Immature natural killer cell (primary cell): ENCODE results near the gene FAM222A. TPM values are rescaled to one million over a fixed set of nuclear protein-coding genes. Genes with fewer than 3 reads are reported as not detected.
"Not testable (repeated sequence)": the region's sequence is repeated elsewhere in the genome, so short reads cannot be mapped to it uniquely, and the experiment has no call there.

Source experiments
- DNase-seq, 3 donors: peaks; one replicate each; pipeline ENCODE4 v3.0.0; 2022; ENCODE audit warnings: mixed read lengths in 1 of 3
- H3K27ac Mint-ChIP-seq, 6 donors: one replicate each; pipeline ENCODE4 v1.8.0; 2020; ENCODE audit warnings: mixed read lengths in 6 of 6, mild to moderate bottlenecking in 5 of 6, inconsistent platforms in 4 of 6, moderate library complexity in 3 of 6
- H3K27me3 Mint-ChIP-seq, 3 donors: one replicate each; pipeline ENCODE4 v1.8.0; 2020 to 2021; ENCODE audit warnings: low read depth in 3 of 3, mild to moderate bottlenecking in 3 of 3, mixed read lengths in 3 of 3, moderate library complexity in 3 of 3, inconsistent platforms in 1 of 3
- H3K36me3 Mint-ChIP-seq, 3 donors: one replicate each; pipeline ENCODE4 v1.8.0; 2020; ENCODE audit warnings: mixed read lengths in 3 of 3, inconsistent platforms in 2 of 3, mild to moderate bottlenecking in 2 of 3
- H3K4me1 Mint-ChIP-seq, 2 donors: one replicate each; pipeline ENCODE4 v1.8.0; 2020; ENCODE audit warnings: inconsistent platforms in 2 of 2, mild to moderate bottlenecking in 2 of 2, mixed read lengths in 2 of 2, moderate library complexity in 1 of 2
- H3K4me3 Mint-ChIP-seq, 5 donors: one replicate each; pipeline ENCODE4 v1.8.0; 2020; ENCODE audit warnings: mild to moderate bottlenecking in 5 of 5, mixed read lengths in 5 of 5, inconsistent platforms in 3 of 5, moderate library complexity in 3 of 5
- H3K9me3 Mint-ChIP-seq, 6 donors: one replicate each; pipeline ENCODE4 v1.8.0; 2020; ENCODE audit warnings: mild to moderate bottlenecking in 6 of 6, mixed read lengths in 6 of 6, inconsistent platforms in 4 of 6, moderate library complexity in 3 of 6
- polyA plus RNA-seq, 3 donors: library from polyadenylated mRNA; unstranded; fragments of 300-500 nt; fragmentation: Illumina TruSeq; gene quantifications; one replicate each; pipeline ENCODE4 v1.2.3, GENCODE V29; 2021

FAM222A gene
- polyA plus RNA-seq, 3 donors from 2014 or later, result 0.20 to 0.49 TPM; not detected in 1

DNA sequence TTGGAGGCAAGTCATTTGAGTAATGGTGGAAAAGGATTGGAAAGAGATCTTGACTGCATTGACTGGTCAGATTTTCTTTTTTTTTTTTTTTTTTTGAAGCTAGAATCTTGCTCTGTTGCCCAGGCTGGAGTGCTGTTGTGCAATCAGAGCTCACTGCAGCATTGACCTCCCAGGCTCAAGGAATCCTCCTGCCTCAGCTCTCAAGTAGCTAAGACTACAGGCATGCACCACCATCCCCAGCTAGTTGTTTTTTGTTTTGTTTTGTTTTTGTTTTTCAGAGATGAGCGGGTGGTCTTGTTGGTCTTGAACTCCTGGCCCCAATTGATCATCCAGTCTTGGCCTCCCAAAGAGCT lies 30.9 kb upstream of the FAM222A start:
- no peaks in the 10 kb centered on the region for H3K4me1 Mint-ChIP-seq
- H3K9me3 Mint-ChIP-seq, result peaks cover 0 to 3% (median 0%) of the 10 kb centered on the region in 6 donors
- H3K4me3 Mint-ChIP-seq, result no peak overlapping the region
- peaks cover 0 to 4% (median 1%) of the 10 kb centered on the region in 3 donors for H3K27me3 Mint-ChIP-seq
- H3K36me3 Mint-ChIP-seq, result no peaks in the 10 kb centered on the region
- H3K27ac Mint-ChIP-seq, result no peak overlapping the region
- no peak for DNase-seq

DNA sequence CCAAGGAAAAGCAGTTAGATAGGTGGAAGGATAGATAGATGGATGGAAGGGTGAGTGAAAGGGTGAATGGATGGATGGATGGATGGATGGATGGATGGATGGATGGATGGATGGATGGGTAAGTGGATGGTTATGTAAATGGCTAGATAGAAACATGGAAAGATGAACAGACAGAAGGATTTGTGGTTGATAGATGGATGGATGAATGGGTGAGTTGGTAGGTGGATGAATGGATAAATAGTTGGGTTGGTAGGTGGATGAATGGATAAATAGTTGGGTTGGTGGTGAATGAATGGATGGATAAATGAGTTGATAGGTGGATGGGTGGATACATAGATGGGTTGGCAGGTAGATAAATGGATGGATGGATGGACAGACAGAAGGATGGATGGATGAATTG lies 30.3 kb upstream of the FAM222A start:
- Mint-ChIP-seq H3K4me3 (no peak overlapping the region), H3K36me3 (no peaks in the 10 kb centered on the region), H3K27me3 (peaks cover 0 to 4% (median 1%) of the 10 kb centered on the region in 3 donors), H3K9me3 (peaks cover 0 to 3% (median 0%) of the 10 kb centered on the region in 6 donors), H3K27ac (no peak overlapping the region), H3K4me1 (no peaks in the 10 kb centered on the region)
- DNase-seq, result no peak

DNA sequence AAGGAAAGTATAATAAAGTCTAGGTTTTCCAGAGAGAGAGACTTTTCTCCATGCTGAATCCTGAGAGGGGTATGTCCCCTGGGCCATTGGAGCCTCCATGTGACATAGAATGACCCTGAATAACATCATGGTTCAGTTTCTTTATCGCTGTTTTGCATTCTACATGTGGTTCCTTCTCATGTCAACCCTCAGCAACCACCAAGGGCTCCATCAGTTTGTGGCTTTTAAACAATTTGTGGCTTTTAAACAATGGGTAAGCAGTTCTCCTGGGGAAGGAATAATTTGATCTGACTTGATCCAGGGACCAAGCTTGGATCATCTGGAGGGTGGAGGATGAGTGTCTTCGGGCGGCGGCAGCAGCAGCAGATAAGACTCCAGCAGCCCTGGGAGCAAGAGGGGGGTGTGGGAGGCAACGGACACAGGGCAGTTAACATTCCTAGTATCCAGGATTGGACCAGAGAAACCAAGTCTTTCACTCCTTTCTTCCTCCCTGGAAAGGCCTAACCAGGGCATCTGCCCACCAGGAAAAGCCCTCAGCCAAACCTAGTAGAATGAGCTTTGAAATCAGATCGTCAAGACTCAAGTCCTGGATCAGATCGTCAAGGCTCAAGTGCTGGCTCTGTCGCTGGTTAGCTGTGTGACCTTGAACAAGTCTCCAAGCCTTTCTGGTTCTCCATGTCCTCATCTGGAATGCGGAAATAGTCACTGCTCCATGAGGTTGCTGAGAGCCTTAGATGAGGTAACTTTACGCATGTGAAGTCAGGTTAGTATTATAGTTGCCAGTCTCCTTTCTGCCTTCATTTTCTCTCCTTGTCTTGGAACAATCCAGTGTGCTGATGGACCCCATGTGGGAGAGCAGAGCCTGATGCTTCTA lies 27.8 kb upstream of the FAM222A start:
- H3K4me3 Mint-ChIP-seq, result no peak overlapping the region
- peaks cover 0 to 3% (median 0%) of the 10 kb centered on the region in 6 donors for H3K9me3 Mint-ChIP-seq
- H3K4me1 Mint-ChIP-seq, result no peaks in the 10 kb centered on the region
- no peak overlapping the region for H3K27ac Mint-ChIP-seq
- peaks cover 0 to 4% (median 0%) of the 10 kb centered on the region in 3 donors for H3K27me3 Mint-ChIP-seq
- H3K36me3 Mint-ChIP-seq, result no peaks in the 10 kb centered on the region
- DNase-seq, result no peak

GRCh38 chr12:109686523-109686922 lies 27.1 kb upstream of the FAM222A start:
- H3K4me1 Mint-ChIP-seq, result no peaks in the 10 kb centered on the region
- no peaks in the 10 kb centered on the region for H3K36me3 Mint-ChIP-seq
- peaks cover 0 to 3% (median 0%) of the 10 kb centered on the region in 6 donors for H3K9me3 Mint-ChIP-seq
- no peak overlapping the region for H3K4me3 Mint-ChIP-seq
- no peak for DNase-seq
- peaks cover 0 to 4% (median 2%) of the 10 kb centered on the region in 3 donors for H3K27me3 Mint-ChIP-seq
- no peak overlapping the region for H3K27ac Mint-ChIP-seq

DNA sequence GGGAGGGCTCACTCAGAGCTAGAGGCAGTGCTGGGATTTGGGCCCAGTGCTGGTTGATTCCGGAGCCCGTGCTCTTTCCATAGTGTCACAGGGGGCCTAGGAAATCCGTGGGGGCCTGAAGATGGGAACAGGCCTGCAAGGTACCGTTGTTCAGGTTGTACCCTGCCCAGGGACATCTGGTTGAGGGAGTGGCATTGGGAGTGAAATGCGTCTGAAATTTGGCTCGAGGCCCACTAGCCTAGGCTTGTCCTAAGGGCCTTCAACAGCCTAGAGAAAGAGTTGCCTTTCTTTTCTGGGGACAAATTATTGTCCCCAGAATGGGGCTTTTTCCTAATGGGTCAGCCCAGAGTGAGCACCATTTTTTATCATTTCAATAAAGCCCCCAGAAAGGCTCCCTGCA lies 26.4 kb upstream of the FAM222A start:
- H3K27me3 Mint-ChIP-seq, result peaks cover 0 to 6% (median 2%) of the 10 kb centered on the region in 3 donors
- no peak overlapping the region for H3K4me3 Mint-ChIP-seq
- H3K9me3 Mint-ChIP-seq, result peaks cover 0 to 3% (median 0%) of the 10 kb centered on the region in 6 donors
- no peaks in the 10 kb centered on the region for H3K4me1 Mint-ChIP-seq
- DNase-seq, result no peak
- no peak overlapping the region for H3K27ac Mint-ChIP-seq
- no peaks in the 10 kb centered on the region for H3K36me3 Mint-ChIP-seq

GRCh38 chr12:109689426-109689825 lies 24.2 kb upstream of the FAM222A start:
- no peaks in the 10 kb centered on the region for H3K36me3 Mint-ChIP-seq
- H3K4me3 Mint-ChIP-seq, result no peak overlapping the region
- no peak for DNase-seq
- H3K27ac Mint-ChIP-seq, result no peak overlapping the region
- no peaks in the 10 kb centered on the region for H3K4me1 Mint-ChIP-seq
- H3K9me3 Mint-ChIP-seq, result peaks cover 0 to 1% (median 0%) of the 10 kb centered on the region in 6 donors
- peaks cover 1 to 13% (median 2%) of the 10 kb centered on the region in 3 donors for H3K27me3 Mint-ChIP-seq

DNA sequence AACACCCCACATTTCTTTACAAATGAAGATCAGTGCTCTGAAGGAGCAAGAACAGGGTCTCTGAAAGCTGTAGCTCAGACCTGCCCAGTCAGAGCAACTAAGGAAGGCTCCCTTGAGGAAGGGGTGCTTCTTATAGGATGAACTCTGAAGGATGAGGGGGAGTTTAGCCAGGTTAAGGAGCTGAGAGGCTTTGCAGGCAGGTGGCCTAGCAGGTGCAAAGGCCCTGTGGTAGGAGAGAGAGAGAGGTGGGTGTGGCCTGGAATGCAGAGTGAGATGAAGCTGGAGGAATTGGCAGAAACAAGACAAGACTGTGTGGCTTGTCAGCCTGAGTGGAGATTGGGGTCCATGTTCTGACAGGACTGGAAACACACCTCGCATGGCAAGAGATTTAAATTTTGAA lies 20.5 kb upstream of the FAM222A start:
- Mint-ChIP-seq H3K4me3 (no peak overlapping the region), H3K27me3 (peaks cover 1 to 12% (median 2%) of the 10 kb centered on the region in 3 donors), H3K36me3 (no peaks in the 10 kb centered on the region), H3K4me1 (no peaks in the 10 kb centered on the region), H3K27ac (no peak overlapping the region), H3K9me3 (no peaks in the 10 kb centered on the region)
- no peak for DNase-seq

- Mint-ChIP-seq H3K36me3 (no peaks in the 10 kb centered on the region), H3K9me3 (no peaks in the 10 kb centered on the region), H3K4me3 (no peak overlapping the region), H3K27ac (no peak overlapping the region), H3K4me1 (no peaks in the 10 kb centered on the region), H3K27me3 (peaks cover 1 to 12% (median 2%) of the 10 kb centered on the region in 3 donors)
- DNase-seq, result no peak
These were observed 19.7 kb upstream of the FAM222A start for GRCh38 chr12:109693653-109694600.

DNA sequence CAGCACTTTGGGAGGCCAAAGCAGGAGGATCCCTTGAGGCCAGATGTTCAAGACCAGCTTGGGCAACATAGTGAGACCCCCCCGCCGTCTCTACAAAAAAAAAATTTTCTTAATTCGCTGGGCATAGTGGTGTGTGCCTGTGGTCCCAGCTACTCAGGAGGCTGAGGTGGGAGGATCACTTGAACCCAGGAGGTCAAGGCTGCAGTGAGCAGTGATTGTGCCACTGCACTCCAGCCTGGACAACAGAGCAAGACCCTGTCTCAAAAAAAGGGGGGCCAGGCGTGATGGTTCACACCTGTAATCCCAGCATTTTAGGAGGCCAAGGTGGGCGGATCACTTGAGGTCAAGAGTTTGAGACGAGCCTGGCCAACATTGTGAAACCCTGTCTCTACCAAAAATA lies 19.0 kb upstream of the FAM222A start:
- H3K4me3 Mint-ChIP-seq, H3K36me3 Mint-ChIP-seq, H3K9me3 Mint-ChIP-seq, H3K4me1 Mint-ChIP-seq, H3K27ac Mint-ChIP-seq, DNase-seq: not testable (repeated sequence)
- peaks cover 1 to 12% (median 2%) of the 10 kb centered on the region in 3 donors for H3K27me3 Mint-ChIP-seq

DNA sequence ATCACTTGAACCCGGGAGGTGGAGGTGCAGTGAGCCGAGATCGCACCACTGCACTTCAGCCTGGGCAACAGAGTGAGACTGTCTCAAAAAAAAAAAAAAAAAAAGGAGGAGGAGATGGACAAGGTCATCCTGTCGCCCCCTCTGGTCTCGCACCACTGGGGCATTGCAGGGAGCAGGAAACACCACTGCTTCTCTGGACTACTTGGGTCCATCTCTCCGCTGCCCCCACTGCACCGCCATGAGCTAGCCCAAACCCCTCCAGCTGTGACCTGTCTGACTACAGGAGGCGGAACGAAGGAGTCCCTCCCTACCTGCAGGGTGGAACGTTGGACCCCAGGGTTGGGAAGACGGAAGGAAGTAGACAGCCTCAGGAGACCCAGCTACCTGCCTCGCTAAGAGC lies 18.2 kb upstream of the FAM222A start:
- H3K27me3 Mint-ChIP-seq, result peaks cover 1 to 12% (median 2%) of the 10 kb centered on the region in 3 donors
- no peaks in the 10 kb centered on the region for H3K36me3 Mint-ChIP-seq
- H3K9me3 Mint-ChIP-seq, result no peaks in the 10 kb centered on the region
- H3K4me1 Mint-ChIP-seq, result no peaks in the 10 kb centered on the region
- H3K27ac Mint-ChIP-seq, result no peak overlapping the region
- DNase-seq, result no peak
- no peak overlapping the region for H3K4me3 Mint-ChIP-seq

GRCh38 chr12:109695961-109696461 lies 17.6 kb upstream of the FAM222A start:
- Mint-ChIP-seq H3K9me3 (no peaks in the 10 kb centered on the region), H3K4me3 (no peak overlapping the region), H3K27ac (no peak overlapping the region), H3K36me3 (no peaks in the 10 kb centered on the region), H3K27me3 (peaks cover 1 to 12% (median 2%) of the 10 kb centered on the region in 3 donors), H3K4me1 (no peaks in the 10 kb centered on the region)
- no peak for DNase-seq

- Mint-ChIP-seq H3K4me1 (no peaks in the 10 kb centered on the region), H3K27ac (peak overlapping the region in 1 of 6 donors; percentile 4)
These were observed 16.9 kb upstream of the FAM222A start for GRCh38 chr12:109696485-109697269.

DNA sequence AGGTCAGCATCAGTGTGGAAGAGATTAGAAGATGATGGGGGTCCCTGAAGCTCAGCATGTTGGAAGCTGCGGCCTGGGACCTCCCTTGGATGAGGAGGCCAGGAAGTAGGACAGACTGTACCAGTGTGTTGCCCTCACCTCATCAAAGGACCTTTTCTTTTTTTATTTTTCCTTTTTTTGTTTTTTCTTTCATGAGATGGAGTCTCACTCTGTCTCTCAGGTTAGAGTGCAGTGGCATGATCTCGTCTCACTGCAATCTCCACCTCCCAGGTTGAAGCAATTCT lies 16.4 kb upstream of the FAM222A start:
- Mint-ChIP-seq H3K27me3 (peaks cover 0 to 10% (median 1%) of the 10 kb centered on the region in 3 donors), H3K9me3 (no peaks in the 10 kb centered on the region), H3K4me1 (no peaks in the 10 kb centered on the region), H3K4me3 (no peak overlapping the region), H3K27ac (no peak overlapping the region), H3K36me3 (no peaks in the 10 kb centered on the region)
- DNase-seq, result no peak

More at GRCh38 chr12:109696485-109697269, 16.9 kb upstream of the FAM222A start:
- Mint-ChIP-seq H3K4me3 (no peak overlapping the region), H3K9me3 (no peaks in the 10 kb centered on the region), H3K36me3 (no peaks in the 10 kb centered on the region), H3K27me3 (peaks cover 0 to 12% (median 1%) of the 10 kb centered on the region in 3 donors)
- no peak for DNase-seq
